HG02759 (cell line): ENCODE measurements around the gene PRPSAP1.
A peak's percentile ranks its signal among the peaks of the same experiment; 100 is the strongest.

Experiments used
- ATAC-seq: cut with Tn5 transposase; IDR thresholded peaks from one replicate; pipeline ENCODE4 v1.9.1; 2021; ENCODE audit warnings: mild to moderate bottlenecking, moderate library complexity; ENCODE audit not compliant: unreplicated experiment

PRPSAP1 gene

DNA sequence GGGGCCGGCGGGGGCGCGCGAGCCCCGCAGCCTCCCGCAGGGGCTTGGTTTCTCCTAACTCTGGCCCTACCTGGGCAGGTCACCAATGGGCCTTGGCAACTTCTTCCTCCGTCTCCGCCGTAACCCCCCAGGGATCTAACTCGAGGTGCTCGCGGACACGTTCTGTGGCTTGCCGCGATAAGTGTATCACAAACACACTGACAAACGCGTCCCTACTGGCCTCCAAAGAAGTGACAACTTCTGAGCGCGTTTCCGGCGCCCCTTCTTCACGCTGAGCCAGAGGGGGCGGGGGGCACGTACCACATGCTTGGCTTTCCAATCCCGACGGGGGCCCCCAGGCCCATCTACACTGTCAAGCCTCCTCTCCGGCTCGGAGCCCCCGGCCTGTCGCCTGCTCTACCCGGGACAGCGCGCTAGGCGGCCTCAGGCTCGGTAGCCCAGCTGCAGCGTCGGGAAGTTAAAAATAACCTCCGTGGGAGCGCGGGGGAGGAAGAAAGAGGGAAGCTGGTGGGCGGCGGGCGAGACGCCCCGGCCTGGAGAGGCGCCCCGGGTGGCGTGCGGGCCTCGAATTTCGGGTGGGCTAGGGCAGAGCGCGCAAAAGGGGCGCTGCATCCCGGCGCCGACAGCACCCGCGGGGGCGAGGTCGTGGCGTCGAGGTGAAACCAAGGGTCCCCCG is 30.0 kb upstream of the PRPSAP1 start:
- peak; percentile 9 for ATAC-seq

DNA sequence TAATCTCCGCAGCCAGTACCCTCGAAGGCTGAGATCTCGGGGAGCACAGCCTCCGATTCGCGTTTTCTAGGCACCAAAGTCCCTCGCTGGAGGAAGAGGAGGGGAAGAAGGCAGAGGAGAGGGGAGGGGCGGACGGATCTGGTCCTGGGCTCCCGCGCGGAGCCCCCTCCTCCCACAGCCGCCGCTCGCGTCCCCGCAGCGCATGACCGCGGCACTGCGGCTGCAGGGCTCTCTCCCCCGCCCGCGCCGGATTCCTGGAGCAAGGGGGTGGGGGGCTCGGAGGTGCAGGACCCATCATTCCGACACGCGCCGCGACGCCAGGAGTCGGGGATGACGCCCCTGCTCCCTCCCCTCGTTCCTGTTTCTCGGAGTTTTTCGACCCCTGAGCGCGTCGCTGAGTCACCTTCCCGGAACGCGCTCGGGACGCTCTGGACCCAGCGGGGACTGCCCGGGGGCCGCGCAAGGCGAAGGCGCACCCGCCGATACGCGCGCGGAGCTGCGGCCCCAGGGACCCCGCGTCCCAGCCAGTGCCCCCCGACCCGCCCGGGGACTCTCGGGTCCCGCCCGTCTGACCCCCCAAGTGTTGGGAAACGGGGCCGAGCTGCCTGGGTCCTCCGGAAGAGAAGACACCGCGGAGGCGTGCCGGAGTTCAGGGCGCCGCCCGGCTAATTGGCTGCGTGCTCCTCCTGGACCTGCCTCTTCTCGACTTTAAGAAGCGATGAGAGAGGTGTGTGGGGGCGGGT is 29.3 kb upstream of the PRPSAP1 start:
- ATAC-seq: no peak

DNA sequence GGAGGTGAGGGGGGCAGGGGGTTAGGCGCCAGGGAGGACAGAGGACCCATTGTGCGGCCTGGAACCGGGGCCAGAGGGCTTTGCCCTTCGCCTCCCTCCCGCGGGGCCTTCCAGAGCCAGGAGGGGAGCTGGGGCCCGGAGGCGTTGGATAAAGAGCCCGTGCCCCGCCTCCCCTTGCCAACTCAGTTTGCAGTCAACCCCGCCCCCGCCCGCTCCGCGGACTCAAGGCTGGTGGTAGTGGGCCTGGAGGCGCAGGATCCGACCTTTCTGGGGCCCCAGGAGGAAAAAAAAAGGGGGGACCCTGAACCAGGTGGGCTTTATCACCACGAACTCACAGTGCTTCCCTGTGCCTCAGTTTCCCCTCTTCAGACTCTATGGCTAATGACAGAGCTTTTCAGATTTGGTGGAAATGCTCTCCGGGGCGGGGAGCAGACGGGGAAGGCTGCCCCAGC is 28.7 kb upstream of the PRPSAP1 start:
- ATAC-seq: no peak

DNA sequence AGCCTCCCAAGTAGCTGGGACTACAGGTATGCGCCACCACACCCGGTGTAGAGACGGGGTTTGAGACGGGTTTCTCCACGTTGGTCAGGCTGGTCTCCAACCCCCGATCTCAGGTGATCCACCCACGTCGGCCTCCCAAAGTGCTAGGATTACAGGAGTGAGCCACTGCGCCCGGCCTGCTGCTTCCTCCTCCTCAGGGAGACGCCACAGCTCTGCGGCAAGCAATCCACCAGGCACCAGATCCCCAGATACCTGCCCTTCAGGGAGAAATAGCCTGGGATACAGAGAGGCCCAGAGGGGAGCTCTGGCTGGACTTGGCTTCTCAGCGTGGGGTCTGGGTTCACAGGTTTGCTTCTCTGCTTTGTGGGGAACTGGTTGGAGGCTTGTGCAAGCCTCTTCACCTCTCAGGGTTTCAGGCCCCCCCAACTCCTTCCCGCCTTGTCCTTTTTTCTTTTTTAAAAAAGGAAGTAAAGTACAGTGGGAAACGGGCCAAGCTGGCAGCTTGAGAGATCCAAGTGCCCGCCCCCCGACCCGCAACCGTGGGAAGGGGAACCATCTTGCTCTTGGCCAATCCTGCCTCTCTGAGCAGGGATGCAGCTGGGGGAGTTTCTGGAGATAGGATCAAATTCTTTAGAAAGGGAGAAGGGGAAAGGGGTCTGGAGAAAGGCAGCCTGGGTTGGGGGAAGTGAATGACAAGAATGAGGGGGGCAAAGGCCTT is 28.1 kb upstream of the PRPSAP1 start:
- no peak for ATAC-seq

DNA sequence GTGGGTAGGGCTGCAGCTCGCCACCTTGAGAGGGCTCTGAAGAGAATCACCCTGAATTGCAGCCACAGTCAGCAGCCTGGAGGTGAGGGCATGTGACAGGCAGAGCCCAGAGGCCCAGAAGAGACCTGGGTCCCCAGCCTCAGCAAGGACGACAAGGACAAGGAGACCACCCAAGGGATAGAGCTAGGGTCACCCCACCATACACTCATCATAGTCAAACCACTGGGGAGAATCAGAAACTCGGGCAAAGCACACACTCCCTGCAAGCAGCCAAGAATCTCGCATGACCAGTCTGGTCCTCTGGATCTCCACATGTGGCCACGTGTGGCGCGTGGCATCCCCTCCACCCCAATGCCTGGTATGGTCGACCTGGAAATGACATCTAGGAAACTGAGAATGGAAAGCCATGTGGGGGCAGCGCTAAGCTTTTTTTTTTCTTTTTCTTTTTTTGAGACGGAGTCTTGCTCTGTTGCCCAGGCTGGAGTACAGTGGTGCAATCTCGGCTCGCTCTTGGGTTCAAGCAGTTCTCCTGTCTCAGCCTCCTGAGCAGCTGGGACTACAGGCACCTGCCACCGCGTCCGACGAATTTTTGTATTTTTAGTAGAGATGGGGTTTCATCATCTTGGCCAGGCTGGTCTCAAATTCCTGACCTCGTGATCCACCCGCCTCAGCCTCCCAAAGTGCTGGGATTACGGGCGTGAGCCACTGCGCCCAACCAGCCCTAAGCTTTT is 26.1 kb upstream of the PRPSAP1 start:
- ATAC-seq: no peak

DNA sequence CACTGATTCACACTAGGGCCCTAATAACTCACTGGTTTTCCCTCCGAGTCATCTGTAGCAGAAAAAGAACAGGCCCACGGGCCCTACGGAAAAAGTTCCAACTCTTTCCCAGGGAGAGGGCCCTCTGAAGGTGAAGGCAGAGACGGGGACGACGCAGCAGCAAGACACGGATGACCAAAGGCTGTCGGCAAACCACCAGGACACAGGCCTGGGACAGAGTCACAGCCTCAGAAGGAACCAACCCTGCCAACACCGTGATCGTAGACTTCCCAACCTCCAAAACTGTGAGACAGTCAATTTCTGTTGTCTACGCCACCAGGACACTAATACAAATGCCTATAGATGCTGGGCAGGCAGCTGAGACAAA is 25.5 kb upstream of the PRPSAP1 start:
- no peak for ATAC-seq

DNA sequence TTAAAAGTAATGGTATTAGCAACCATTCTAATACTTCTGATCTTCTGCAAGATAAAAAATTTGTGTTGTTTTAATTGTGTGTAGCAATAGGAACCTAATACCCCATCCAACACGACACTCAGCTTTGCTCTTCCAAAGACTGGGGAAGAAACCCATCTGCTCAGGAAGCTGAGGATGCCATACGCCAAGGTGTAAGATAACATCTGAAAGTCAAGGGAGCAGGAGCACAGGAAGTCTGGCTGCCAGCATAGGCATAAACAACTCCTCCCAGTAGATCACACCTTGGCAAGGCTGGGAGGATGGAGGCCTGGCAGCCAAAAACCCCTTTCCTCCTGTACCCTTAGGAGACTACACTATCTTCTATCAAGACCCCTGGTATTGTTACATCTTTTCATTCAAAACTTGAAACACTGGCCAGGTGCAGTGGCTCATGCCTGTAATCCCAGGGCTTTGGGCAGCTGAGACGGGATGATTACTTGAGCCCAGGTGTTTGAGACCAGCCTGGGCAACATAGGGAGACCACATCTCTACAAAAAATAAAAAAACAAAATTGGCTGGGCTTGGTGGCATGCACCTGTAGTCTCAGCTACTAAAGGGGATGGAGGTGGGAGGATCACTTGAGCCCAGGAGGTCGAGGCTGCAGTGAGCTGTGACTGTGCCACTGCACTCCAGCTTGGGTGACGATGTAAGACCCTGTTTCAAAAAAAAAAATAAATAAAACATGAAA is 25.0 kb upstream of the PRPSAP1 start:
- ATAC-seq: no peak

DNA sequence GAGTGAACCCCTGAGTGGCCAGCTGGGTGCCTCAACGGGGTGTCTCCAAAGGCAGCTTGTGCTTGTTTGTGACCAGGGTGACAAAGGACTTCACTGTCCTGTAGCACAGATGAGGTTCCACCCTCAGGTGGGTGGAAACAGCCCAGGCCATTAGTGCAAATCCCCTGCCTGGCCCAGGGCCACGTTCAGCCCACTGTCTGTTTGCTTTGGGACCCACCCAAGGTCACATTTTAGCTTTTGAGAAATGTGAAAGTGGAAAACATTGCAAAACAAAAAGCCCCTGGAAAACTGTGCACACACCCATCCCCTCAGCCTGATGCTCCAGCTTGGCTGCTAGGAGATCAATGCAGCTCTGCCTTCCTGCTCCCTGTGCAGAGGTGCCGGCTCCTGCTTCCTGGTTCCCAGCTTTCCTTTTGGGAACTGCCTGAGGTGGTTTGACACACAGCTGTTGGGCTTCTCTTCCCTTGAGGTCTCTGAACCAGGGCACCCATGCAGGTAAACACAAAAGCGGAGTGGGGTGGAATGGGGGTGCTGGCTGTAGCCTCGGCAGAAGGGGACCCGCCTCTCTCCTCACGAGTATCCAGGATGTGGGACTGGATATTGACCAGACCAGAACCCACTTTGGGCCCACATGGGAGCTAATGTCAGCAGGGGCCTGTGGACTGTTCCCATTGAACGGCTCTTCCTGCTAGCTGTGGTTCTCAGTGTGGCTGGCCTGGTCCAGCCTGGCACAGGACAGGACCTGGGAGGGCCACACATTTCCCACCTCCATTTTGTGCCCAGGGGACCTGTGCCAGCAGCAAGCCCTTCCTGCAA is 22.8 kb upstream of the PRPSAP1 start:
- ATAC-seq: no peak

DNA sequence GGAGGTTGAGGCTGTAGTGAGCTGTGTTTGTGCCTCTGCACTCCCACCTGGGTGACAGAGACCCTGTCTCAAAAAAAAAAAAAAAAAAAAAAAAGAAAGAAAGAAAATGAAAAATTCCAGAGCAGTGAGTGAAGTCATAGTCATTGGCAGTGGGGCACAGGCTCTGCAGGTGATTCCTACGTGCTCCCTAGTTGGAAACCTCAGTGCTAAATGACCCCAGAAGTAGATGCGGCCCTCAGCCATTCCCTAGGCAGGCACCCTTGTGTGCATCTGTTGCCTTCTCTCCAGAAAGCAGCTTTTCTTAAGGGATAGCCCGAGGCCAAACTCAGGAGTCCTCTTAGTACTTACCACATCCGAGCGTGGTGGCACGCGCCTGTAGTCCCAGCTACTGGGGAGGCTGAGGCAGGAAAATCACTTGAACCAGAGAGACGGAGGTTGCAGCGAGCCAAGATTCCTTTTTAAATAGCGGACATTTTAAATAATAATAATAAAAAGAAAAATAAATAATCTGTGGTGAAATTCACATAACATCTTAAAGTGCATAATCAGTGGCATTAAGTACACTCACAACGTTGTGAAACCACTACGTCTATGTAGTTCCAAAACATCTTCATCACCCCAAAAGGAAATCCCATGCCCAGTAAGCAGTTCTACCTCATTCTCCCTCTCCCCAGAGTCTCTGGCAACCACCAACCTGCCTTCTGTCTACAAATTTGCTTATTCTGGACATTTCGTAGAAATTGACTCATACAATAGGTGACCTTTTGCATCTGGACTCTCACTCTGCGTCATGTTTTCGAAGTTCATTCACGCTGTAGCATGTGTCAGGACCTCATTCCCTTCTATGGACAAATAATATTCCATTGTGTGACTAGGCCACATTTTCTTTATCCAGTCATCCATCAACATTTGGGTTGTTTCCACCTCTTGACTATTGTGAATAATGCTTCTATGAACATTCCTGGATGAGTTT is 18.2 kb upstream of the PRPSAP1 start:
- ATAC-seq: no peak

DNA sequence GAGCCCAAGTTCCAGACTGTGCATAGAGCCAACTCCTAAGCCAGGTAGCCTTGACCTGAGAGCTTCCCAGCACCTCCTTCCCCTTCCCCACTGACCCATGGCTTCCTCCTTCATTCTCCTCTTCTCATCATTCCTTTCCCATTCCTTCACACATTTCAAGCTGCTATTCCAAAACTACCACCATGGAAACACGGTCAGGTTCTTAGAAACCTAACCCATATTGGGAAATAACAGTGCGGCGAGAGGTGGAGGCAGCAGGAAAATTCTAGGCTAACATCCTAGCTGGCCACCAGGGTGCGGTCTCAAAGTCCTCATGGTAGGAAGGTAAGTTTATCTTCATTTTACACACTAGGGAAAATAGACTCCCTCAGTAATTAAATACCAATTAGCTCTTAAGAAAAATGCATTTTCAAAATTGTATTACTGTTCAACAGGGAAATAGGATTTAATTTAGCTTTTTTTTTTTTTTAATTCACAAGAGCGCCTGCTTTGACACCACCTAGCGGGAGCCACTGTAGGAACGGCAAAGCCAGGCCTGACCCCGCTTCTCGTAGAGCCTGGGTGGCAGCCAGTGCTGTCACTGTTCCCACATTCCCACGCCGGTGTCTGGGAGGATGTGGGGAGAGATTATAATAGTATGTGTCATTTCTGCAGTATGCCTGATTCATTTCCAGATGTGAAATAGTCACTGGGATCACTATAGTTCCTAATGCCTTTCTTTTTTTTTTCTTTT is 16.7 kb upstream of the PRPSAP1 start:
- no peak for ATAC-seq

DNA sequence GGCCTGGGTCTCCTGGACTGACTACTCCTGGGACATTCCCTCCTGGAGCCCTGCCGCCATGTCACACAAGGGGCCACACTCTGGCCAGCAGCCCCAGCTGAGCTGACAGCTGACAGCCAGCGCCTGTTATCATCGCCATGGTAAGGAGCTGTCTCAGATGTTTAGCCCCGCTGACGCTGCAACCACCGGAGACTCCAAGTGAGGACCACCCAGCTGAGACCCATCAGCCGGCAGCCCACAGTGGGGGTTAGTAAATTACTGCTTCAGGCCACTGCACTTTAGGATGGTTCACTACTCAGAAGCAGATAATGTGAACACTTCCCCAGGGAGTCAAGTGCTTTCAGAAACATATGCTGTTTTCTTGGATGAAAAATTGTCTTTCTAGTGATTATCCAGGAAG is 16.1 kb upstream of the PRPSAP1 start:
- no peak for ATAC-seq

DNA sequence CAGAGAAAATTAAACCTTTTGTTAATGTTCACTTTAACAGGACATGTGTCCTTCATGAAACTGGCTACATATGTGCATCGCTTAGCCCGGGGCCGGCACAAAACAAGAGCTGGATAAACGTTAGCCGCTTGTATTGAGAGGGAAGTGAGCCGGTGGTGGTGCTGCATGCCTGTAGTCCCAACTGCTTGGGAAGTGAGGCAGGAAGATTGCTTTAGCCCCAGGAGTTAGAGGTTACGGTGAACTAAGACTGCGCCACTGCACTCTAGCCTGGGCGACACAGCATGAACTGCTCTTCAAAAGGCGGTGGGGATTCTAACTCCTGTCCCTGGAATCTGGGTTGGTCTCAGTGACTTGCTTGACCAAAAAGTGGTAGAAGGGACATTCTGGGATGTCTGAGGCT is 15.7 kb upstream of the PRPSAP1 start:
- no peak for ATAC-seq

DNA sequence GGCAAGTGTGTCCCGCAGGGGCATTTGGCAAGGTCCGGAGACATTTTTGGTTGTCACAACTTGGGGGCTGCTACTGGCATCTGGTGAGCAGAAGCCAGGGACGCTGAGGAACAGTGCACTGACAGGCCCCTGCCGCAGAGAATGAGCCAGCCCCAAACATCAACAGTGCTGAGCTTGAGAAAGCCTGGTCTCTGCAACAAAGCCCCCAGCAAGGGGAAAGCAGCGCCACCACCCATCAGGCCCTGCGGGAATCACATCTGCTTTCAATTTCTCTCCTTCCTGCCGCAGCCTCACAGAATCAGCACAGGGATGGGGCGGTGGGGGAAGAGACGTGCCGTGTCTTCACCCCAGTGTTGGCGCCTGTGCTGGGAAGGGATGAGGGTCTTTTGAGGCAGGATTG is 14.8 kb upstream of the PRPSAP1 start:
- no peak for ATAC-seq

DNA sequence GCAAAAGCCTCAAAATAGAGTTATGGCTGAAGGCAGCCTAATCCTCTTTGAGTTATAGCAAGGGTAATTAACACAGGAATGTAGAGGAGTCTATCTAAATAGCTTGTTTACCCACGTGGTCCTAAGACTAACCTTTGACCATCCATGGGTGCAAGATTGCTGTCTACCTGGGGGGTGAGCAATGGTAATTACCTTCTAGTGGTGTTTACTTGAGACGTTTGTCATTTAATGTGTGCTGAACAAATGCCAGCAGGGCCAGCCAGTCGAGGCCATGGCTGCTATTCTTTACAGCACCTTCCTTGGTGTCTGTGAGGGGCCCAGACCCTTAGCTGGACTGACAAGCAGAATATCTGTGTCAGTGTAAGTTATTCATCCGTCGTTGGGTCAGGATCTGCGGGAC is 13.9 kb upstream of the PRPSAP1 start:
- no peak for ATAC-seq

DNA sequence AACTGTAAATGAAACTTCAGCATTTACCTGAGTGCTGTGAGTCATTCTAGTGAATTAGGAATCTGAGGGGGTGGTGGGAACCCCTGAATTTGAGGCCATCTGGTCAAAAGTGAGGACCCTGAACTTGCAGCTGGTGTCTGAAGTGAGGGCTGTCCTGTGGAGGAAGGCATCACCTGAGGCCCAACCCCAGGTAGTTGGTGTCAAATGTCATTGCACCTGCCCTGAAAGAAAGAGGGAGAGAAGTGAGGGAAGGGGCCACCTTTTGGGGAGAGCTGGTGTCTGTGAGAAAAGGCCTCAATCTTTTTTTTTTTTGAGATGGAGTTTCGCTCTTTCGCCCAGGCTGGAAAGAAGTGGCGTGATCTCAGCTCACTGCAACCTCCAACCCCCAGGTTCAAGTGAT is 12.5 kb upstream of the PRPSAP1 start:
- ATAC-seq: no peak

DNA sequence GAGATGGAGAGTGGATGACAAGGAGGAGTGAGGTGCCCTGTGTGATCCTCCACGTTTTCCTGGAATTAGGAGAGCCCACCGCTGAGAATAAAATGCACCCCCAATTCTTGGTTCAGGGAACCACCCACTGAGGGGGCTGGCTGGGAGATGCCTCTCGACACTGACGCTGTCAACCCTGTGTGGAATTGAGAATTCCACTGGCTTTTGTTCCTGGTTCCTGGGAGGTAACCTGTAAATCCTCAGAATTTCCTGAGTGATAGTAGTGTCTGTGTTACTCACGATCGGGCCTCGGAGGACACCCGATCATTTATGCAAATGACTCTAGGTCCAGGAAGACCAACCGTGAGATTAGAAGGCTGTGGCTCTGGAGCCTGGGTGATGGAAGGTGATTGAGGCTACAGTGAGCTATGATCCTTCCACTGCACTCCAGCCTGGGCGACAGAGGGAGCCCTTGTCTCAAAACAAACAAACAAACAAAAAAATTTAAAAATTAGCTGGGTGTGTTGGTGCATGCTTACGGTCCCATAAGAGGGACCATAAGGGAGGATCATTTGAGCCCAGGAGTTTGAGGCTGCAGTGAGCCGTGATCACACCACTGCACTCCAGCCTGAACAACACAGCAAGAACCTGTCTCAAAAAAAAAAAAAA is 11.7 kb upstream of the PRPSAP1 start:
- no peak for ATAC-seq

DNA sequence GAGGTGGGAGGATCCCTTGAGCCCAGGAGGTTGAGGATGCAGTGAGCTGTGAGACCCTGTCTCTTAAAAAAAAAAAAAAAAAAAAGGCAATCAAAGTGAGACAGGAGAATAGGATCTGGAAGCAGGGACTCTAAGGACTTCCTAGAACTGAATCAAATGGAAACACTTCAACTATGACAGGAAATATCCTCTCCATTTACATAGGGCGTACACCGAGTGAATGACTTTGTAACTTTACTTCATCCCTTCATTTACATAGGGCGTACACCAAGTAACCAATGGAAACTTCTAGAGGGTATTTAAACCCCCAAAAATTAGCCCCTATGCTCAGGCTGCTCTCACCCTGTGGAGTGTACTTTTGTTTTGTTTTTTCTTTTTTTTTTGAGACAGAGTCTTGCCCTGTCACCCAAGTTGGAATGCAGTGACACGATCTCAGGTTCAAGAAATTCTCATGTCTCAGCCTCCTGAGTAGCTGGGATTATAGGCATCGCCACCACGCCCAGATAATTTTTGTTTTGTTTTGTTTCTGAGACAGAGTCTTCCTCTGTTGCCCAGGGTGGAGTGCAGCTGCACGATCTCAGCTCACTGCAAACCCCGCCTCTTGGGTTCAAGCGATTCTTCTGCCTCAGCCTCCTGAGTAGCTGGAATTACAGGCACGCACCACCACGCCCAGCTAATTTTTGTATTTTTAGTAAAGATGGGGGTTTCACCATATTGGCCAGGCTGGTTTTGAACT is 9.6 kb upstream of the PRPSAP1 start:
- no peak for ATAC-seq
